ENCODE data around the gene TUBB4A. TPM values are rescaled to one million over a fixed set of nuclear protein-coding genes. Genes with fewer than 3 reads are reported as not detected.
A peak's percentile ranks its signal among the peaks of the same experiment; 100 is the strongest.

Gene TUBB4A
- total RNA-seq, 2 experiments from 2014 or later = 1.2 to 2.5 TPM

DNA sequence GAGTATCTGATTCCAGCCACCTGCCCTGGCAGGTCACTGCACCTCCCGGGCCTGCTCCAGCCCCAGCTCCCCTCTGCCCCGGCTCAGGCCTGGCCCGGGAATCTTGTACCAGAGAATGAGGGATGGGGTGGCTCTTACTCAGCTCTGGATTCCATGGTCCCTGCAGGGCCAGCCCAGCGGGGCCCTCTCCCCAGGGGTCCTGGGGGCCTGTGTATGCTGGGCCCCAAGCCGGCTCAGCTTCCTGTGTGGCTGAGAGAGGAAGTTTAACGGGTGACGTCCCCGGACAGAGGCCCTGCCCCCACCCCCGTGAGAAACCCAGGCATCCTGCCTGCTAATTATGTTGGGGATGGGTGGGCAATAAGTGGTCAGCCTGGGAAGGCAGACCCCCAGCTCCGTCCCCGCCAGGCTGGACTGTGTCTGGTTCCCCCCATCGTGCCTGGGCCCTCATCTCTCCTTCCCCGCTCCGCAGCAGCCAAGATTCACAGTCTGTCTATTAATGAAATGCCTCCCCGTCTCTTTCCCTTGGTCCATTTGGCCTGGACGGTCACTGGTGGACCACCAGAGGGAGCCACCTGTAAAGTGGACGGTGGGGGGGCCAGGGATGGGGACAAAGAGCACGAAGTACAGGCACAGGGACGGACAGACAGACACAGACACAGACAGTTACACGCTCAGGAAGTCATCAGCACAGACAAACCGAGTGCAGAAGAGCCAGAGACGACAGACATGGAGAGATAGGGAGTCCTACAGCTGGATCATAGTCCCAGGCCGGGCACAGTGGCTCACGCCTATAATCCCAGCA is 20.4 kb downstream of the TUBB4A start, which contains the start of gene DENND1C:
DENND1C (minus strand) TSS at position 247 of the 802 bp plus-strand sequence; CDS start at position 155, 92 bp downstream.
- Mint-ChIP-seq H3K27me3 (no peaks in the 10 kb centered on the region), H3K9me3 (no peaks in the 10 kb centered on the region), H3K4me1 (peaks cover 34% of the 10 kb centered on the region), H3K36me3 (ENCODE audit: low read depth) (peaks cover 10% of the 10 kb centered on the region), H3K4me3 (peak within 1 kb of the TSS; percentile 93), H3K27ac (peak within 1 kb of the TSS; percentile 96)
- POLR2A ChIA-PET = interaction anchor here (0.7 kb wide), 1 partner anchor 692 kb away, joined by 3 read pairs; no protein-coding TSS in a partner anchor
- CTCF ChIA-PET = interaction anchor here (0.6 to 1.6 kb wide), 10 partner anchors 9 to 382 kb away, joined by 3 to 5 read pairs (median 3); partner anchors contain the start of gene VAV1
- DNase-seq = peak; percentile 75

DNA sequence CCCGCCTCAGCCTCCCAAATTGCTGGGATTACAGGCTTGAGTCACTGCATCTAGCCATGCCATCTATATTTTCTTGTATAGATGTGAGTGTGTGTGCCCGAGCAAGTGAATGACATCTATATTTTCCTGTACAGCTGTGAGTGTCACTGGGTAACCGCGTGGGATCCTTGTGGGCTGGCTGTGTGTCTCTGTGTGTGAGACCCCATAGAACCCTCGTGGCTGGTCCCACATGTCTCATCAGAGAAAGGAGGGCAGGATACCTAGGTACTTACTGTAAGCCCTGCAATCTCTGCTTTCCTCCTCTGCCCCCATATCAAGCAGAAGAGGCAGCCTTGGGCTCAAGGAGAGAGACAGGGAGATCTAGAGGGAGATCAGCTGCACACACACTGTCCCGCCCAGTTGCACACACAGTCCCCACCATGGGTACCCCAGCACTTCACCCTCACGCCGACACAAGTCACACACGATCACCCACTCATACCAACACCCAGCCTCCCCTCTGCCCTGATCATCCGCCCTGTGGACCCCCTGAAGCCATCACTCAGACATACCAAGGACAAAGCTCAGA is 21.2 kb downstream of the TUBB4A start:
- peak overlapping the region; percentile 93 for H3K4me3 Mint-ChIP-seq
- peak; percentile 13 for DNase-seq
- H3K9me3 Mint-ChIP-seq = no peaks in the 10 kb centered on the region
- peak overlapping the region; percentile 96 for H3K27ac Mint-ChIP-seq
- POLR2A ChIA-PET = no interaction called here
- peaks cover 34% of the 10 kb centered on the region for H3K4me1 Mint-ChIP-seq
- no peaks in the 10 kb centered on the region for H3K27me3 Mint-ChIP-seq
- CTCF ChIA-PET = interaction anchor here (0.6 to 1.6 kb wide), 10 partner anchors 8 to 382 kb away, joined by 3 to 5 read pairs (median 3); partner anchors contain the start of gene VAV1
- peaks cover 18% of the 10 kb centered on the region for H3K36me3 Mint-ChIP-seq (ENCODE audit: low read depth)

DNA sequence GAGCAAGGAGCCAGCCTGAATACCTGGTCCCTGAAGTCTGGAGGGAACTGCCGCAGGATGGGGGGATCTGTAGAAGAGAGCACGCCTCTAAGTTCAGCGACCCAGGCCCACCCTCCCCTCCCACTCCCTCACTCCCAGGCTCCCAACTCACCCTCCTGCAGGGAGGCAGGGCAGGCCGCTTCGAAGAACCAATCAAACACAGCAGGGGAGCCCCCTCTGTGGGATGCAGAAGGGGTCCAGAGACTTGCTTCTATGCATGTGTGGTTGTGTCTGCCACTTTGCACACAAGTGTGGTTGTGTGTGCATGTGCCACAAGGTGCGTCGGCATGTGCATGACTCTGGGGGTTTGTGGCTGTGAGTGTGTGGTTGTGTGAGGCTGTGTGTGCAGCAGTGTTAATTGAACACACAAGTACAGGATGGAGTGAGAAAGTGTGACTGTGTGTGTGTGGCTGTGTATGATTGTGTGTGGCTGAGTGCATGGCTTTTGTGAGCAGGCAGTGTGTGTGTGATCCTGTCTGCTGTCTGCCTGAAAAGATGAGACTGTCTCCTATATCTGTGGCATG is 22.2 kb downstream of the TUBB4A start:
- H3K36me3 Mint-ChIP-seq (ENCODE audit: low read depth) = peaks cover 19% of the 10 kb centered on the region
- H3K4me3 Mint-ChIP-seq = peak overlapping the region; percentile 46
- H3K9me3 Mint-ChIP-seq = no peaks in the 10 kb centered on the region
- ChIA-PET POLR2A (no interaction called here), CTCF (interaction anchor here (1.6 kb wide), 1 partner anchor 292 kb away, joined by 4 read pairs; the partner anchor contains the start of gene VAV1)
- H3K27me3 Mint-ChIP-seq = no peaks in the 10 kb centered on the region
- H3K27ac Mint-ChIP-seq = peak overlapping the region; percentile 96
- H3K4me1 Mint-ChIP-seq = peaks cover 34% of the 10 kb centered on the region
- DNase-seq = no peak

- H3K9me3 Mint-ChIP-seq = no peaks in the 10 kb centered on the region
- ChIA-PET CTCF (no interaction called here), POLR2A (no interaction called here)
- no peak for DNase-seq
- peaks cover 34% of the 10 kb centered on the region for H3K4me1 Mint-ChIP-seq
- peaks cover 23% of the 10 kb centered on the region for H3K36me3 Mint-ChIP-seq (ENCODE audit: low read depth)
- no peaks in the 10 kb centered on the region for H3K27me3 Mint-ChIP-seq
- no peak overlapping the region for H3K4me3 Mint-ChIP-seq
- peak overlapping the region; percentile 36 for H3K27ac Mint-ChIP-seq
Observed at GRCh38 chr19:6478815-6479214, 23.3 kb downstream of the TUBB4A start.

- H3K27me3 Mint-ChIP-seq = no peaks in the 10 kb centered on the region
Observed at GRCh38 chr19:6476896-6477431, 25.1 kb downstream of the TUBB4A start.

DNA sequence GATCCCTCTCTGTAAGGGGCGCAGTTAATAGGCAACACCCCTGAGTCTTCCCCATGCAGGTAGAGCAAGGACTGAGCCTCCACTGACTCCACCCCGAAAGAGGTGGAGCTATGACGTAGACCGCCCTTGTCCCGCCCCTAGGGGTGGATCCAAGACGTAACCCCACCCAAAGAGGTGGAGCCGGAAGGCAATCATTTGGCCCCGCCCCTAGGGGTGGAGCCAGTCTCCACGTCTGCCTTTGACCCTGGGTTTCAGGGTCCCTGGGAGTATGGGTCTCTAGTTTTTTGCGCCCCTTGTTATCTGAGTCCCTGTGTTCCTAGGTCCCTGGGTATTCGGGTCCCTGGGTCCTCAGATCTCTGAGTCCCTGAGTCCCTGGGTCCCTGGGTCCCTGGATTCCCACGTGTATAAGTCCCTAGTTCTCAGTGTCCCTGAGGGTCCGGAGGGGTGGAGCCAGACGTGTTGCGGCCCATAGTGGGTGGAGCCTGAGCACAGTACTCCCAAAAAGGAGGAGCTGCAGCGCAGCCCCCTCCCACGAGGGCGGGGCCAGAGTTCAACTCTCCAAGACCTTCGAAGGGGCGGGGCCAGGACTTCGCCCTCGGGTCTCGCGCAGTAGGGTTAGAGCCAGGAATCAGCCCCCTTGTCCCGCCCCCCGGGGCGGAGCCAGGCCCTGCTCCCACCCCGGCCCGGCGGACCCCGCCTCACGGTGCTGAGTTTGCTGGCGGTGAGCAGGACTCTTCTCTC is 25.8 kb downstream of the TUBB4A start:
- POLR2A ChIA-PET = no interaction called here
- CTCF ChIA-PET = interaction anchor here (0.6 to 1.4 kb wide), 2 partner anchors 22 to 387 kb away, joined by 3 read pairs; no protein-coding TSS in a partner anchor
- DNase-seq = peak; percentile 65

More at GRCh38 chr19:6476896-6477431, 25.1 kb downstream of the TUBB4A start:
- no peak overlapping the region for H3K27ac Mint-ChIP-seq
- DNase-seq = no peak
- peaks cover 27% of the 10 kb centered on the region for H3K36me3 Mint-ChIP-seq (ENCODE audit: low read depth)
- no peaks in the 10 kb centered on the region for H3K9me3 Mint-ChIP-seq
- CTCF ChIA-PET = interaction anchor here (0.6 to 1.4 kb wide), 2 partner anchors 21 to 386 kb away, joined by 3 read pairs; no protein-coding TSS in a partner anchor
- H3K4me1 Mint-ChIP-seq = peaks cover 22% of the 10 kb centered on the region
- no peak overlapping the region for H3K4me3 Mint-ChIP-seq
- POLR2A ChIA-PET = no interaction called here

GRCh38 chr19:6475321-6476108 is 26.6 kb downstream of the TUBB4A start:
- ChIA-PET POLR2A (no interaction called here), CTCF (interaction anchor here (1.4 kb wide), 1 partner anchor 22 kb away, joined by 3 read pairs; no protein-coding TSS in a partner anchor)
- Mint-ChIP-seq H3K36me3 (ENCODE audit: low read depth) (peaks cover 27% of the 10 kb centered on the region), H3K9me3 (no peaks in the 10 kb centered on the region), H3K27ac (no peak overlapping the region), H3K27me3 (no peaks in the 10 kb centered on the region), H3K4me1 (peaks cover 13% of the 10 kb centered on the region), H3K4me3 (no peak overlapping the region)
- DNase-seq = no peak

More for the DNA sequence above, 25.8 kb downstream of the TUBB4A start:
- peaks cover 19% of the 10 kb centered on the region for H3K4me1 Mint-ChIP-seq
- H3K27me3 Mint-ChIP-seq = no peaks in the 10 kb centered on the region
- no peak overlapping the region for H3K27ac Mint-ChIP-seq
- no peaks in the 10 kb centered on the region for H3K9me3 Mint-ChIP-seq
- peaks cover 27% of the 10 kb centered on the region for H3K36me3 Mint-ChIP-seq (ENCODE audit: low read depth)
- H3K4me3 Mint-ChIP-seq = no peak overlapping the region

- DNase-seq = no peak
- ChIA-PET POLR2A (interaction anchor here (0.6 kb wide), 1 partner anchor 160 kb away, joined by 3 read pairs; no protein-coding TSS in a partner anchor), CTCF (interaction anchor here (0.7 to 1.6 kb wide), 3 partner anchors 38 to 1097 kb away, joined by 3 read pairs; no protein-coding TSS in a partner anchor)
- H3K27me3 Mint-ChIP-seq = no peaks in the 10 kb centered on the region
- no peak overlapping the region for H3K27ac Mint-ChIP-seq
- no peaks in the 10 kb centered on the region for H3K9me3 Mint-ChIP-seq
- peaks cover 37% of the 10 kb centered on the region for H3K36me3 Mint-ChIP-seq (ENCODE audit: low read depth)
- no peak overlapping the region for H3K4me3 Mint-ChIP-seq
- no peaks in the 10 kb centered on the region for H3K4me1 Mint-ChIP-seq
Observed at GRCh38 chr19:6473647-6474046, 28.5 kb downstream of the TUBB4A start.

DNA sequence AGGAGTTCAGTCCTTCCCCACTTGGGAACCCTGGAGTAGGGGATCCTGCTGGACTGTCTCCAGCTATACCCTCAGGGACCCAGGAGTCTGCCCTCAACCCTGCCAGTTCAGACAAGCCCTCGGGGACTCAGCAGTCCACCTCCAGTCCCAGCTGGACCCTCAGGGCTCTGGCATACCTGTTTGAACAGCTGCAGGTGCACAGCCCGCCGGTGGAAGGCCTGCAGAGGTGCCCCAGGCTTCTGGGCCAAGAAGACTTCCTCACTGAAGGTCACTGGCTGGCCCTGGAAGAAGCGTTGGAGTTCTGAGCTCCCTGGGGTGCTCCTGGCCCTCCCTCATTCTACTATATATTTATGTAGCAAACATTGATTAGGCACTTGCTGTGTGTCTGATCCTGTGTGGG is 29.4 kb downstream of the TUBB4A start:
- DNase-seq = no peak
- no peak overlapping the region for H3K4me3 Mint-ChIP-seq
- ChIA-PET POLR2A (interaction anchor here (0.6 kb wide), 1 partner anchor 48 kb away, joined by 4 read pairs; no protein-coding TSS in a partner anchor), CTCF (interaction anchor here (0.6 to 1.2 kb wide), 5 partner anchors 9 to 782 kb away, joined by 3 to 5 read pairs (median 4); partner anchors contain the start of gene DENND1C)
- no peaks in the 10 kb centered on the region for H3K4me1 Mint-ChIP-seq
- no peaks in the 10 kb centered on the region for H3K27me3 Mint-ChIP-seq
- H3K36me3 Mint-ChIP-seq (ENCODE audit: low read depth) = peaks cover 45% of the 10 kb centered on the region
- no peak overlapping the region for H3K27ac Mint-ChIP-seq
- H3K9me3 Mint-ChIP-seq = no peaks in the 10 kb centered on the region

DNA sequence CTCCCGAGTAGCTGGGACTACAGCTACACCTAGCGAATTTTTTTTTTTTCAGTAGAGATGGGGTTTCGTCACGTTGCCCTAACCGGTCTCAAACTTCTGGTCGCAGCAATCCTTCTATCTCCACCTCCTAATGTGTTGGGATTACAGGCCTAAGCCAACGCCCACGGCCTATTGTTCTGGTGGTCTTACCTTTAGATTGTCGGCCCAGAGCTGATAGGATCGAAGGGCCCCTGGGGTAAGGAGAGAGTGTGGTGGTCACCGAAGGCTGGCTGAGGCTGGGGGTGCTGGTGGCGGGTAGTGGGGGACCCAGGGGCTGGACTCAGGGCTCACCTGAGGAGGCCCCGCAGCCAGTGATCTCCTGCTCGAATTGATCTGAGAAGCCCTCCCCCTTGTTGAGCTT is 31.0 kb downstream of the TUBB4A start:
- H3K4me3 Mint-ChIP-seq = no peak overlapping the region
- no peaks in the 10 kb centered on the region for H3K4me1 Mint-ChIP-seq
- ChIA-PET CTCF (interaction anchor here (0.7 kb wide), 1 partner anchor 12 kb away, joined by 3 read pairs; the partner anchor contains the start of gene SLC25A23), POLR2A (interaction anchor here (0.8 kb wide), 1 partner anchor 46 kb away, joined by 3 read pairs; the partner anchor contains the start of gene KHSRP)
- H3K27me3 Mint-ChIP-seq = no peaks in the 10 kb centered on the region
- no peaks in the 10 kb centered on the region for H3K9me3 Mint-ChIP-seq
- no peak for DNase-seq
- no peak overlapping the region for H3K27ac Mint-ChIP-seq
- H3K36me3 Mint-ChIP-seq (ENCODE audit: low read depth) = peaks cover 34% of the 10 kb centered on the region

DNA sequence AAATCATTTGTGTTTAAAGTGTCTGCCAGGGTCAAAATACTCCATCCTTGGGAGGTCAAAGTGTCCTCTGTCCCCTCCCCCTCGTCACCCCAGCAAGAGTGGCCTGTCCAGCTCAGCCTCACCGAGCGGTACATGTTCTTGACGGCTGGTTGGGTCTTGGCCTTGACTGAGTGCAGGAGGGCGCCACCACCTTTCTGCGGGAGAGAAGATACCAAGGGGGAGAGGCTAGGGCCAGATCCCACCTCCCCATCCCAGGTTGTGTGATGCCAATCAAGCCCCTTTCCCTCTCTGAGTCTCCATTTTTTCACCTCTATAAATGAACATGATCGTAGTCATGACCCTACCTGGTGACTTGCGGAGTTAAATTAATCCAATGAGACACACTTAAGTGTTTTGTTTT is 31.9 kb downstream of the TUBB4A start:
- Mint-ChIP-seq H3K27ac (no peak overlapping the region), H3K4me3 (no peak overlapping the region), H3K36me3 (ENCODE audit: low read depth) (peaks cover 32% of the 10 kb centered on the region), H3K4me1 (peaks cover under 1% of the 10 kb centered on the region), H3K9me3 (no peaks in the 10 kb centered on the region), H3K27me3 (no peaks in the 10 kb centered on the region)
- ChIA-PET CTCF (interaction anchor here (1.1 kb wide), 1 partner anchor 22 kb away, joined by 4 read pairs; no protein-coding TSS in a partner anchor), POLR2A (no interaction called here)
- DNase-seq = no peak

All from activated CD4-positive, alpha-beta T cell treated with anti-CD3 and anti-CD28 coated beads, Interleukin-2, amount 10 ng/mL, durations not matched to agents 7 days and 5 days (primary cell).